Mucosa of stomach (tissue), 1 donor: ENCODE measurements around the gene EXOC3L1.

Source experiments
- H3K27me3 ChIP-seq: one replicate; pipeline ENCODE4 v1.7.0; 2013; ENCODE audit warnings: mild to moderate bottlenecking, low read length; ENCODE audit not compliant: control insufficient read depth, insufficient read depth
- H3K36me3 ChIP-seq: one replicate; pipeline ENCODE4 v1.7.0; 2013; ENCODE audit warnings: low read length; ENCODE audit not compliant: control insufficient read depth, insufficient read depth
- H3K4me1 ChIP-seq: one replicate; pipeline ENCODE4 v1.7.0; 2013; ENCODE audit warnings: mild to moderate bottlenecking, low read length; ENCODE audit not compliant: control insufficient read depth, insufficient read depth
- H3K4me3 ChIP-seq: one replicate; pipeline ENCODE4 v1.7.0; 2013; ENCODE audit warnings: low read length
- H3K9ac ChIP-seq: one replicate; pipeline ENCODE4 v1.7.0; 2013; ENCODE audit warnings: mild to moderate bottlenecking, low read length, moderate library complexity
- H3K9me3 ChIP-seq: one replicate; pipeline ENCODE4 v1.7.0; 2013; ENCODE audit warnings: mild to moderate bottlenecking, low read length, moderate library complexity; ENCODE audit not compliant: control insufficient read depth
- donor health status: Pancreatic carcinoma.

The EXOC3L1 gene

DNA sequence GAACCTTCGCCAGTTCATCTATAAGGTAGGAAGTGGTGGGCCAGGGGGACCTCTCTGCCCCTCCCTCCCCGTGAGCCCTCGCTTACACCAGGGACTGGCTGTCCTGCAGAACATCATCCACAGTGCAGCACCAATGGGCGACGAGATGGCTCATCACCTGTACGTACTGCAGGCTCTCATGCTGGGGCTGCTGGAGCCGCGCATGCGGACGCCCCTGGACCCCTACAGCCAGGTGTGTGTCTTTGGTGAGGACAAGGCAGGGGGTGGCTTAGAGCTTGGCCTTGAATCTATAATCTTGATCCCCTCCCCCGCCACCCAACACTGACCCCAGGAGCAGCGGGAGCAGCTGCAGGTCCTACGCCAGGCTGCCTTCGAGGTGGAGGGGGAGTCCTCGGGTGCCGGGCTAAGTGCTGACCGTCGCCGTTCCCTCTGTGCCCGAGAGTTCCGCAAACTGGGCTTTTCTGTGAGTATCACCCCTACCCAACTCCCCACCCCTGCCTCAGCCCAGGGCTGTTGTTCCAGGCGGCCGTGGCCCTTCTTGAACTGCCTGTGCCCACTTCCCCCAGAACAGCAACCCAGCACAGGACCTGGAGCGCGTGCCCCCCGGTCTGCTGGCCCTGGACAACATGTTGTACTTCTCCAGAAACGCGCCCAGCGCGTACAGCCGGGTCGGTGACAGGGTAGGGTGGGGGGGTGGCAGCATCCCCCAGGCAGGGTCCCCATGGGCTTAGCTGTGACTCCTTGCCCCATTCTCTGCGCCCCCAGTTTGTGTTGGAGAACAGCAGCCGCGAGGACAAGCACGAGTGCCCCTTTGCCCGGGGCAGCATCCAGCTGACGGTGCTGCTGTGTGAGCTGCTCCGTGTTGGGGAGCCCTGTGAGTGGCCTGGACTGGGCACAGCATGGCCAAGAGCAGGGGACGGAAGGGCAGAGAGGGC lies 11.7 kb upstream of the EXOC3L1 start:
- no peaks in the 10 kb centered on the region for H3K9me3 ChIP-seq

GRCh38 chr16:67200491-67200890 lies 10.6 kb upstream of the EXOC3L1 start:
- Histone ChIP-seq H3K4me1 (peaks cover 24% of the 10 kb centered on the region), H3K27me3 (no peaks in the 10 kb centered on the region), H3K4me3 (no peak overlapping the region), H3K36me3 (peaks cover 19% of the 10 kb centered on the region), H3K9me3 (no peaks in the 10 kb centered on the region), H3K9ac (no peak overlapping the region)

More for the DNA sequence above, 11.7 kb upstream of the EXOC3L1 start:
- Histone ChIP-seq H3K36me3 (peaks cover 14% of the 10 kb centered on the region), H3K4me1 (peaks cover 24% of the 10 kb centered on the region), H3K9ac (no peak overlapping the region), H3K27me3 (no peaks in the 10 kb centered on the region), H3K4me3 (no peak overlapping the region)

DNA sequence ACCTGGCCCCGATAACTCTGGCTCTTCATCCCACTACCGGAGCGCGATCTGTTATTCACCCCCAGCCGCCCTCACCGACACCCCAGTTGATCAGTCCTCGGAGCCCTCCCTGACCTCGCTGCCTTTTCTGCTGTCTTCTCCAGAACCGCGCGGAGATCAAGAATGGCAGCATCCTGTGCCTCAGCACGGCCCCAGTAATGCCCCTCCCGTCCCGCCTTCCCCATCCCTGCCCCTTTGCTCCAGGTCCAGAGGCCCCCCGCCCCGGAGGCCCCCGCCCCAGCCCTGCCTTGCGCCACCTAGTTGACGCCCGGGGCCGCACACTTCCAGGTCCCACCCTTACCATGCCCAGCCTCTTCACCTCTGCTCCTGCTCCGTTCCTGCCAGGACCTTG lies 9.9 kb upstream of the EXOC3L1 start:
- Histone ChIP-seq H3K27me3 (no peaks in the 10 kb centered on the region), H3K36me3 (peaks cover 23% of the 10 kb centered on the region), H3K4me3 (peak overlapping the region; percentile 18), H3K9ac (peak overlapping the region; percentile 80), H3K4me1 (peaks cover 24% of the 10 kb centered on the region), H3K9me3 (no peaks in the 10 kb centered on the region)

DNA sequence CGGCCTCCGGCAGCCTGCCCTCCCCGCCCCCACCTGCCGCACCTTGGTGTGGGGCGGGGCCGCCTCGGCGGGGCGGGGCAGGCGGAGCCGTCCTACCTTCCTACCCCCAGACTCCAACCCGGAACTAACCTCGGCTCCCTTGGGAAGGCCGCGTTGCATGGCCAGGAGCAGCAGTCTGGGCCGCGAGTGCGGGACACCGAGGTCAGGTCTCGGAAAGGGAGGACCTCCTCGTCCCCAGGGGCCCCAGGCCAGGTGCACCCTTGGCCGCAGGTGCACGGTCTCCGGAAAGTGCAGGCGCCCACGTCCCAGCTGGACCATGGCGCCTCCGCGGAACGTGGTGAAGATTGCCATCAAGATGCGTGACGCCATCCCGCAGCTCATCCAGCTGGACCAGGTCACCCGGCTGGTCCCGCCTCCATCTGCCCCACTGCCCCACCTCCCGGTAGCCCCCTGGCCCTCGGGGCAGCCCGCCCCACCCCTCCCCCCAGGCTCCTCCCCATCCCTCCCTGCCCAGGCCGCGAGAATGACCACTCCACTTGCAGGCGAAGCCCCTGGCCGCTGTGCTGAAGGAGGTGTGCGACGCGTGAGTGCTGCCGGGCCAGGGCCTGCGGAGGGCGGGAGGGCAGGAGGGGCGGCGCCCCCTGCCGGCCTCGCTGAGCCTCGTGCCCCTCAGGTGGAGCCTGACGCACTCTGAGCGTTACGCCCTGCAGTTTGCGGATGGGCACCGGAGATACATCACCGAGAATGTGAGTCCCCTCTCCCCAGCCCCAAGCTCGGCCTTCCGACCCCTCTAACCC lies 9.3 kb upstream of the EXOC3L1 start, which contains the start of gene ELMO3:
ELMO3 (plus strand) TSS at position 121 of the 797 bp plus-strand sequence; CDS start at position 317, 196 bp downstream.
- H3K9me3 ChIP-seq, result no peaks in the 10 kb centered on the region
- H3K27me3 ChIP-seq, result no peaks in the 10 kb centered on the region
- H3K4me3 ChIP-seq, result peak within 1 kb of the TSS; percentile 41
- peaks cover 27% of the 10 kb centered on the region for H3K4me1 ChIP-seq
- H3K36me3 ChIP-seq, result peaks cover 28% of the 10 kb centered on the region
- H3K9ac ChIP-seq, result peak within 1 kb of the TSS; percentile 80

GRCh38 chr16:67198238-67198734 lies 8.3 kb upstream of the EXOC3L1 start:
- no peaks in the 10 kb centered on the region for H3K9me3 ChIP-seq
- H3K27me3 ChIP-seq, result no peaks in the 10 kb centered on the region
- H3K36me3 ChIP-seq, result peaks cover 28% of the 10 kb centered on the region
- H3K4me1 ChIP-seq, result peaks cover 37% of the 10 kb centered on the region
- peak overlapping the region; percentile 32 for H3K9ac ChIP-seq
- H3K4me3 ChIP-seq, result no peak overlapping the region

- no peaks in the 10 kb centered on the region for H3K27me3 ChIP-seq
- peaks cover 42% of the 10 kb centered on the region for H3K4me1 ChIP-seq
- peak overlapping the region; percentile 32 for H3K9ac ChIP-seq
- no peaks in the 10 kb centered on the region for H3K9me3 ChIP-seq
- H3K36me3 ChIP-seq, result peaks cover 28% of the 10 kb centered on the region
- H3K4me3 ChIP-seq, result no peak overlapping the region
These were observed 7.8 kb upstream of the EXOC3L1 start for GRCh38 chr16:67197704-67198103.

GRCh38 chr16:67196881-67197280 lies 6.9 kb upstream of the EXOC3L1 start:
- Histone ChIP-seq H3K4me3 (no peak overlapping the region), H3K27me3 (no peaks in the 10 kb centered on the region), H3K9ac (no peak overlapping the region), H3K9me3 (no peaks in the 10 kb centered on the region), H3K36me3 (peaks cover 28% of the 10 kb centered on the region), H3K4me1 (peaks cover 44% of the 10 kb centered on the region)

- H3K27me3 ChIP-seq, result no peaks in the 10 kb centered on the region
- H3K4me1 ChIP-seq, result peaks cover 53% of the 10 kb centered on the region
- no peak overlapping the region for H3K4me3 ChIP-seq
- H3K9ac ChIP-seq, result no peak overlapping the region
- H3K36me3 ChIP-seq, result peaks cover 28% of the 10 kb centered on the region
- no peaks in the 10 kb centered on the region for H3K9me3 ChIP-seq
These were observed 5.7 kb upstream of the EXOC3L1 start for GRCh38 chr16:67195676-67196075.

- H3K9ac ChIP-seq, result no peak overlapping the region
- H3K4me1 ChIP-seq, result peaks cover 51% of the 10 kb centered on the region
- H3K27me3 ChIP-seq, result no peaks in the 10 kb centered on the region
- H3K4me3 ChIP-seq, result no peak overlapping the region
- H3K9me3 ChIP-seq, result no peaks in the 10 kb centered on the region
- peaks cover 25% of the 10 kb centered on the region for H3K36me3 ChIP-seq
These were observed 4.3 kb upstream of the EXOC3L1 start for GRCh38 chr16:67194260-67194659.

GRCh38 chr16:67193536-67193935 lies 3.6 kb upstream of the EXOC3L1 start:
- Histone ChIP-seq H3K9me3 (no peaks in the 10 kb centered on the region), H3K4me3 (peak overlapping the region; percentile 71), H3K36me3 (peaks cover 25% of the 10 kb centered on the region), H3K27me3 (no peaks in the 10 kb centered on the region), H3K4me1 (peaks cover 48% of the 10 kb centered on the region), H3K9ac (peak overlapping the region; percentile 84)

DNA sequence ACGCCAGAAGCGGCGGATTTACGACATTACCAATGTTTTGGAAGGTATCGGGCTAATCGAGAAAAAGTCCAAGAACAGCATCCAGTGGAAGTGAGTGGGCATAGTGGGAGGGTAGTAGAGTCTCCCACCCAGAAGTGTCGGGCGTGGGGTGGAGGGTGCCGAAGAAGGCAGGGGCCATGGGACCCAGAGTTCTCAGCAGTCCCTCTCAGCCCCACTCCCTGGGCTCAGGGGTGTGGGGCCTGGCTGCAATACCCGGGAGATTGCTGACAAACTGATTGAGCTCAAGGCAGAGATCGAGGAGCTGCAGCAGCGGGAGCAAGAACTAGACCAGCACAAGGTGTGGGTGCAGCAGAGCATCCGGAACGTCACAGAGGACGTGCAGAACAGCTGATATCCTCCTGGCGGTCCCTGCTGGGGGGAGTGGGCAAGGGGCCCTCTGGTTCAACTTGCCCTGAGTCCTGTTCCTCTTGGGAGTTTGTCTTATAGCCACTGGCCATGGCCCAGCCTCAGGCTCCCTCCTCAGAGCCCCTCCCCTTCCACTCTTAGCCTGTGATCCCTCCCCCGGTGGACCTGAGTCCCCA lies 2.9 kb upstream of the EXOC3L1 start:
- peaks cover 41% of the 10 kb centered on the region for H3K4me1 ChIP-seq
- no peaks in the 10 kb centered on the region for H3K27me3 ChIP-seq
- peaks cover 21% of the 10 kb centered on the region for H3K36me3 ChIP-seq
- H3K9ac ChIP-seq, result peak overlapping the region; percentile 84
- H3K9me3 ChIP-seq, result no peaks in the 10 kb centered on the region
- peak overlapping the region; percentile 71 for H3K4me3 ChIP-seq
